Measurements from ENCODE around the gene CEACAM4. TPM values are rescaled to one million over a fixed set of nuclear protein-coding genes. Genes with fewer than 3 reads are reported as not detected.
"Not testable (repeated sequence)": the region's sequence is repeated elsewhere in the genome, so short reads cannot be mapped to it uniquely, and the experiment has no call there.

Gene CEACAM4
- total RNA-seq, 2 experiments from 2014 or later = not detected

DNA sequence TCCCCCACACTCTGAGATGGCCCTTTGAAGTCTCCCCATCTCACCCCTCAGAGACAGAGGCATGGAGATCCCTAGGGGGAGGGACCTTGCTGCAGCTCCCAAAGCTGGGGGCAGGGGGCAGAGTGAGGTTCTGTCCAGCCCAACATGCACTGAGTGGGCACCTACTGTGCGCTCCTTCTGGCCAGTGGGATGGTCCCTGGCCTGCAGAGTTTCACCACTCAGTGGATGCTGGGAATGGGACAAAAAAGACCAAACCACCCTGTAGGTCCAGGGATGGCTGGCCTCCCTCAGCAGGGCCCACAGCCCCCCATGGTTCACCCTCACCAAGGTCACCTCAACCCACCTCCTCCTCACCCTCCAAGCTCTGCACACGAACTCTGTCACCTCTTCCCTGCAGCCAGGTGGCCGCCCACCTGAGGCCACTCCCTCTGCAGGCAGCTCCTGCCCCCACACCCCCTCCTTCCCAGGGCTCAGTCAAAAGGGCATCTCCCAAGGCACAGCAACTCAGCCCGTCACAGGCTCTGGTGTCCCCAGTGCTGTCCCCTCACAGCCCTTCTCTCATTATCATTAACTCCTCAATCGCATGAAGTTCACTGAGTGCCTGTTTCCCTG is 34.8 kb downstream of the CEACAM4 start:
- Mint-ChIP-seq H3K4me3 (no peak overlapping the region), H3K9me3 (no peaks in the 10 kb centered on the region), H3K4me1 (ENCODE audit: low read depth) (peaks cover 9% of the 10 kb centered on the region), H3K27ac (no peak overlapping the region), H3K36me3 (no peaks in the 10 kb centered on the region), H3K27me3 (peaks cover 11% of the 10 kb centered on the region)
- ChIA-PET CTCF (interaction anchor here (5.5 to 6.4 kb wide), 2 partner anchors 21 to 143 kb away, joined by 49 to 92 read pairs; no protein-coding TSS in a partner anchor), POLR2A (no interaction called here)
- no peak for DNase-seq
- intact Hi-C loops (cut with micrococcal nuclease) = loop anchor here (10.0 kb wide), 1 partner anchor 387 kb away; no protein-coding TSS in a partner anchor

DNA sequence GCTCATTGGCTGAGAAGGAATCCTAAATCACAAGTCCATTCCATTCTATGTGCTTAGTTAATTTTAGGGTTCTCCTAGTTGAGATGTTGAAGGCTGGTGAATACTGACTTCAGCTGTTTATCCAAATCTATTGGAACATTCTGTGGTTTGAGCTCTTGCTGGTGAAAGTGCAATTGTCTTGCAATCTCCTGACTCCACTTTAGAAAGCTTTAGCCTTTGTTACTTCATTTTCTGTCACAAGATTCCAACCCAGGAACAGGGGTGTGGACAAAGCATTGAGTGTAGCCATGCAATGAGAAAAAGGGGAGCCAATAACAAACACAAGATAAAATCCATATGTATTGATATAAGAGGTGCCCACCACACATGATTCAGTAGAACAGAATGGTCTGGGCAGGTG is 35.9 kb downstream of the CEACAM4 start:
- peaks cover 9% of the 10 kb centered on the region for H3K4me1 Mint-ChIP-seq (ENCODE audit: low read depth)
- no peak for DNase-seq
- ChIA-PET CTCF (interaction anchor here (1.0 kb wide), 1 partner anchor 142 kb away, joined by 3 read pairs; no protein-coding TSS in a partner anchor), POLR2A (no interaction called here)
- peaks cover 4% of the 10 kb centered on the region for H3K27me3 Mint-ChIP-seq
- intact Hi-C loops (cut with micrococcal nuclease) = loop anchor here (10.0 kb wide), 1 partner anchor 386 kb away; no protein-coding TSS in a partner anchor
- H3K27ac Mint-ChIP-seq = no peak overlapping the region
- no peaks in the 10 kb centered on the region for H3K36me3 Mint-ChIP-seq
- no peak overlapping the region for H3K4me3 Mint-ChIP-seq
- no peaks in the 10 kb centered on the region for H3K9me3 Mint-ChIP-seq

DNA sequence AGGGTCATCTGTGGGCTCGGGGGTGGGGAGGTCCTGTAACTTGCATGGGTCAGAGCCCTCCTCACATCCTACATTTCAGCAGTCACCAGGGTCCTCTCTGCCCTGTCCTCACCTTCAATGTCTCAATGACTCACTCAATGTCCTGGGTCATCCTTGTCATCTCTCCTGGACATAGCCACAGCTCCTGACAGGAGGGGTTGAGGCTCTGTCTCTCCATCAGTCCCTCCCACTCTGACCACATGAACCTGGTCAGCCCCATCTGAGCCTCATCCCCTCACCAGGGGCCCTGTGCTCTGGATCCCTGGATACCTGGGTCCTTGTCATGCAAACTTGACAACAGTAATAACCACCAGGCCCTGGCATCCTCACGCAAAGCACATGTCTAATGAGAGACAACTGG is 37.5 kb downstream of the CEACAM4 start:
- CTCF ChIA-PET = interaction anchor here (1.8 kb wide), 1 partner anchor 8 kb away, joined by 6 read pairs; no protein-coding TSS in a partner anchor
- no peak for DNase-seq
- Mint-ChIP-seq H3K27me3 (peaks cover 4% of the 10 kb centered on the region), H3K27ac (no peak overlapping the region), H3K9me3 (no peaks in the 10 kb centered on the region), H3K4me1 (ENCODE audit: low read depth) (peaks cover under 1% of the 10 kb centered on the region), H3K4me3 (no peak overlapping the region), H3K36me3 (peaks cover 2% of the 10 kb centered on the region)
- intact Hi-C loops (cut with micrococcal nuclease) = no loop called here
- POLR2A ChIA-PET = no interaction called here

DNA sequence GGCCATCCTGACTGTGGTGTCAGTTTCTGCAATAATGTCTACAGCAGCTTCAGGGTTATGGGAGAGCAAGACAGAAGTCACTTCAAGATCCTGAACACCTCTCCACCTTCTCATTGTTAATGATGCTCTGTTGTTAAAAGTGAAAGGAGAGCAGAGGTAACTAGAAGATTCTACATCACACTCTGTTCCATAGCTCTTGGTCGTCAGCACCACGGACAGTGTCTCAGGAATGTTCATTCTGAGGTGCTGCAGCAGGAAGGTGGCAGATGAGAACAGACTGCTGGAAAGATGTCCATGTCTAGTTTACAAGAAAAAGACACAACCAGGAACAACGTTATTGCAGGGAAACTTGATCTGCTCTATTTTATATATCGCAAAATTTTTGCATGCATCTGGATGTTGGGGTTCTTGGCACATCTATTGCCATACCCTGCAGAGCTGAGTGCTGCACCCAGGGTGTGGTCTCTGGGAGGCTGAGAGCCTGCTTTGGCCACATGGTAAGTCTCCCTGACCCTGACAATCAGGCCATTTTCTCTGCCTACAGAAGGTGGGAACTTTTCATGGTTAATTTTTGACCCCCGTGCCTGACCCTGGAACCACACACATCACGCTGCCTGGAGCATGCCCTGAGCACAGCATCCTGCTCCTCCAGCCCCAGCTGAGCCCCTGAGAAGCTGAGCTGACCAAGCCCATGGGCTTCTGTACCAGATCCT is 38.2 kb downstream of the CEACAM4 start:
- peaks cover 4% of the 10 kb centered on the region for H3K27me3 Mint-ChIP-seq
- POLR2A ChIA-PET = no interaction called here
- peak; percentile 42 for DNase-seq
- H3K36me3 Mint-ChIP-seq = peaks cover 5% of the 10 kb centered on the region
- H3K9me3 Mint-ChIP-seq = no peaks in the 10 kb centered on the region
- no peak overlapping the region for H3K27ac Mint-ChIP-seq
- no peaks in the 10 kb centered on the region for H3K4me1 Mint-ChIP-seq (ENCODE audit: low read depth)
- H3K4me3 Mint-ChIP-seq = no peak overlapping the region
- CTCF ChIA-PET = interaction anchor here (1.0 to 2.7 kb wide), 3 partner anchors 9 to 139 kb away, joined by 5 to 12 read pairs (median 6); no protein-coding TSS in a partner anchor
- intact Hi-C loops (cut with micrococcal nuclease) = no loop called here

DNA sequence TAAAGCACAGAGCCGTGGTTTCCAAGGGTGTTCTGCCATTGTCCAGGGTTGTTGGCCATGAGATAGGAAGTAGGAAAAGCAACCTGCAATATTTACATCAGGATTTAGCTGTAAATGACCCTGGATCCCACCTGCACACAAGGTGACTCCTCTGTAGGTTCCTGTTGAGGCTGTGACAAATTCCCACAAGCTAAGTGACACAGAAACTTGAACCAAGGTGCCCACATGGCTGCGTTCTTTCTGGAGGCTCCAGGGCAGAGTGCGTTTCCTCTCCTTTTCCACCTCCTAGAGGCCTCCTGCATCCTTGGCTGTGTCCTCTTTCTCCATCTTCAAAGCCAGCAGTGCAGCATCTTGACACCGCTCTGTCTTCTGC is 39.0 kb downstream of the CEACAM4 start:
- Mint-ChIP-seq H3K27me3 (no peaks in the 10 kb centered on the region), H3K4me1 (ENCODE audit: low read depth) (no peaks in the 10 kb centered on the region), H3K9me3 (peaks cover 6% of the 10 kb centered on the region), H3K36me3 (peaks cover 14% of the 10 kb centered on the region), H3K27ac (no peak overlapping the region), H3K4me3 (no peak overlapping the region)
- POLR2A ChIA-PET = no interaction called here
- intact Hi-C loops (cut with micrococcal nuclease) = no loop called here
- CTCF ChIA-PET = interaction anchor here (0.6 to 2.7 kb wide), 5 partner anchors 10 to 387 kb away, joined by 3 to 12 read pairs (median 5); no protein-coding TSS in a partner anchor
- DNase-seq = no peak

DNA sequence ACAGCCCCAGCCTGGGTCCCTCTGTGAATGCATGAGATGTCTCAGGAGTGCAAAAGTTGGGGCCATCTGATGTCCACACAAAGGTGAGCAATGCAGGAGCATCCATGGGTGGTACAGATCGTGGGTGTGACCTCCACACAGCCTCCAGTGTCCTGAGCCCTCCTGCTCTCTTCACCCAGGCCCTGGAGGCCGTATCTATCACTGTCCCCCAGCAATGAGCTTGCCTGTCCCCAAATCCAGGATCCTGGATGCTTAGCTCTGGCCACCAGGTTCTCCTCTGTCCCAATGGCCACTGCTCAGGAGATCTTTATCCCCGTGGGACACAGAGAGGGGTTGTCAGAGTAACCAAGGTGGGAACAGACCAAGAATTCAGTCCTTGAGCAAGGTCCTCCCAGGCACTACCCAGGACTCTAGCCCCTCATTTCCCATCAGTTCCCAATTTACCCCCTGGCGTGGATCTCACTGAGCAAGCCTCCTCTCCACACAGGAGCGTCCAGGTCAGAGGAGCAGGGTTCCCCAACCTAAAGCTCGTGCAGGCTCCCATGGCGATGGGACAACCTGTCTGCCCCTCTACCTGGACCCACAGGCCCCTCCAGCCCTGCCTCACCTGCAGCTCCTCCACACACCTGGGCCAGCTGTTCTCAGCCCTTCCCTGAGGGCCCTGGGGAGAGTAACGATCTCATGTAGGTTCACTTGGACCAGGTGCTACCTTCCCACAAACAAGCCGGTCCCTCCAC is 39.6 kb downstream of the CEACAM4 start:
- H3K36me3 Mint-ChIP-seq = peaks cover 19% of the 10 kb centered on the region
- ChIA-PET CTCF (interaction anchor here (0.6 to 2.7 kb wide), 6 partner anchors 10 to 388 kb away, joined by 3 to 12 read pairs (median 4); no protein-coding TSS in a partner anchor), POLR2A (no interaction called here)
- H3K27me3 Mint-ChIP-seq = no peaks in the 10 kb centered on the region
- no peak overlapping the region for H3K4me3 Mint-ChIP-seq
- no peak overlapping the region for H3K27ac Mint-ChIP-seq
- DNase-seq = no peak
- intact Hi-C loops (cut with micrococcal nuclease) = no loop called here
- H3K9me3 Mint-ChIP-seq = peaks cover 11% of the 10 kb centered on the region
- H3K4me1 Mint-ChIP-seq (ENCODE audit: low read depth) = no peaks in the 10 kb centered on the region

DNA sequence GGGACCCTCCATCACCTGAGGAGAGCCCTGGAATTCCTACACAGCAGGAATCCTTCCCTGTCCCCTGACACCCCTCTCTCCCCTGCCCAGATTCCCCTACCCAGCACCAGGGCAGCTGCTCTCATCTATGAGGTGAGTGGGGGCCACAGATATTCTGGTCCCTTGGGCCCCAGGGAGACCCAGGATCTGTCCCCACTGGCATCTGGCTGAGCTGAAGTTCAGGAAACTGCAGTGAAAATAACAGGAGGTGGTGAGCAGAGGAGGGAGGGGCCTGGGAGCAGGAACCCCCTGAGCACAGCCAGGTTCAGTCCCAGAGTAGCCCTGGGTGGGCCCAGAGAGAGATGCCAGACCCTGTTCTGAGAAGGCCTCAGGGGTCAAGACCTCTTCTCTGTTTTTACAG is 40.8 kb downstream of the CEACAM4 start:
- DNase-seq = no peak
- CTCF ChIA-PET = interaction anchor here (0.9 to 2.7 kb wide), 3 partner anchors 11 to 137 kb away, joined by 3 to 12 read pairs (median 7); no protein-coding TSS in a partner anchor
- H3K36me3 Mint-ChIP-seq = peaks cover 31% of the 10 kb centered on the region
- POLR2A ChIA-PET = no interaction called here
- no peaks in the 10 kb centered on the region for H3K27me3 Mint-ChIP-seq
- H3K4me1 Mint-ChIP-seq (ENCODE audit: low read depth) = no peaks in the 10 kb centered on the region
- H3K4me3 Mint-ChIP-seq = no peak overlapping the region
- peaks cover 22% of the 10 kb centered on the region for H3K9me3 Mint-ChIP-seq
- H3K27ac Mint-ChIP-seq = no peak overlapping the region
- intact Hi-C loops (cut with micrococcal nuclease) = no loop called here

DNA sequence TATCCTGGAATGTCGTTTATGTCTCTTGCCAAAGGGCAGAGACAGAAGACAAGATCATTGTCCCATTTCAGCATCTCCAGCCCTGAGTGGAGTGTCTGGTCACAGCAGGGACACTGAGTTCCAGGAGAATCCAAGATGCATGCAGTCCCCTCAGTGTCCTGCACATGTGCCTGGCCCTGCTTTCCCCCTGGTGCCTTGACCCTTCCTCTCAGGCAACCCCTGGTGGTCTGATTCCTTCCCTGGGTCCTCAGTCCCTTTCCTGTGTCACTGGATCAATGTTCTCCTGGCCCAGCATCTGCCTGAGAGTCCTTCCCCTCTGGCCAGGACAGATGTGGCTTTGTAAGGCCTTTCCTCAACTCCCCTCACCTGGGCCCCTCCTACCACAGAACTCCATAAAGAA is 41.9 kb downstream of the CEACAM4 start:
- ChIA-PET POLR2A (no interaction called here), CTCF (no interaction called here)
- peaks cover 43% of the 10 kb centered on the region for H3K36me3 Mint-ChIP-seq
- H3K27ac Mint-ChIP-seq = no peak overlapping the region
- no peaks in the 10 kb centered on the region for H3K27me3 Mint-ChIP-seq
- intact Hi-C loops (cut with micrococcal nuclease) = no loop called here
- peaks cover 3% of the 10 kb centered on the region for H3K4me1 Mint-ChIP-seq (ENCODE audit: low read depth)
- H3K4me3 Mint-ChIP-seq = no peak overlapping the region
- DNase-seq = no peak
- peaks cover 32% of the 10 kb centered on the region for H3K9me3 Mint-ChIP-seq

DNA sequence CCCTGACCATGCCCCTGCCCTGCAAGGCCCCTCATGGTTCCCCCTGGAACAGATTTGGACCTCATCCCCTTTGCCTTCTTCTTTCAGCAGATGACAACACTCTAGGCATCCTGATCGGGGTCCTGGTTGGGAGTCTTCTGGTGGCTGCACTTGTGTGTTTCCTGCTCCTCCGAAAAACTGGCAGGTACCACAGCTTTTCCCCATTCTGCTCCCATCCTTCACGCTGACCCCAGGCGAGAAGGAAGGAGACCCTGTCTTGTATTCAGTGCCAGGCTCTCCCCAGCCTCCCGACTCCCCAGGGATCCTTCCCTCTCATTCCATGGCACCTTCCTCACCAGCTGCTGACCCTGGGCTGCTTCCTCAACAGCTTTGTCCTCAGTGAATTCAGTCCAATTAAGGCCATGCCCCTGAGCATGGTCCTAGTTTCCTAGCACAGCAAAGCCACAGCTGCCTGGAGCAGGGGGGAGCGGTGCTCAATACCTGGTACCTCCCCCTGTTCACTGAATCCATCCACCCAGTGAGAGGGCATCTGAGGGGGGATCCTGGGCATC is 42.5 kb downstream of the CEACAM4 start:
- Mint-ChIP-seq H3K36me3 (peaks cover 46% of the 10 kb centered on the region), H3K4me3 (no peak overlapping the region), H3K27ac (no peak overlapping the region), H3K27me3 (no peaks in the 10 kb centered on the region), H3K4me1 (ENCODE audit: low read depth) (peaks cover 3% of the 10 kb centered on the region), H3K9me3 (peaks cover 32% of the 10 kb centered on the region)
- ChIA-PET CTCF (no interaction called here), POLR2A (no interaction called here)
- intact Hi-C loops (cut with micrococcal nuclease) = no loop called here
- DNase-seq = no peak

DNA sequence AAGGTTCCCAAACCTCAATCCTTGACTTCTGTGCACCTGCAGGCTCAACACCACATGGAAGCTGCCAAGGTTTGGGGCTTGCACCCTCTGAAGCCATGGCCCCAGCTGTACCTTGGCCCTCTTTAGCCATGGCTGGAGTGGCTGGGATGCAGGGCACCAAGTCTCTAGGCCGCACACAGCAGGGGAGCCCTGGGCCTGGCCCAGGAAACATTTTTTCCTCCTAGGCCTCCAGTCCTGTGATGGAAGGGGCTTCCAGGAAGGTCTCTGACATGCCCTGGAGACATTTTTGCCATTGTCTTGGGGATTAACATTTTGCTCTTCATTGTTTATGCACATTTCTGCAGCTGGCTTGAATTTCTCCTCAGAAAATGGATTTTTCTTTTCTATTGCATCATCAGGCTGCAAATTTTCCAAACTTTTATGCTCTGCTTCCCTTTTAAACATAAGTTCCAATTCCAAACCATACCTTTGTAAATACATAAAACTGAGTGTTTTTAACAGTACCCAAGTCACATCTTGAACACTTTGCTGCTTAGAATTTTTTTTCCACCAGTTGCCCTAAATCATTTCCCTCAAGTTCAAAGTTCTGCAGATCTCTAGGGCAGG is 44.2 kb downstream of the CEACAM4 start:
- intact Hi-C loops (cut with micrococcal nuclease); H3K27ac Mint-ChIP-seq; POLR2A ChIA-PET; DNase-seq; H3K27me3 Mint-ChIP-seq; H3K4me3 Mint-ChIP-seq; H3K4me1 Mint-ChIP-seq (ENCODE audit: low read depth): not testable (repeated sequence)
- CTCF ChIA-PET = interaction anchor here (1.0 to 1.1 kb wide), 2 partner anchors 11 to 13 kb away, joined by 4 to 5 read pairs; no protein-coding TSS in a partner anchor
- peaks cover 49% of the 10 kb centered on the region for H3K36me3 Mint-ChIP-seq
- H3K9me3 Mint-ChIP-seq = peaks cover 32% of the 10 kb centered on the region

DNA sequence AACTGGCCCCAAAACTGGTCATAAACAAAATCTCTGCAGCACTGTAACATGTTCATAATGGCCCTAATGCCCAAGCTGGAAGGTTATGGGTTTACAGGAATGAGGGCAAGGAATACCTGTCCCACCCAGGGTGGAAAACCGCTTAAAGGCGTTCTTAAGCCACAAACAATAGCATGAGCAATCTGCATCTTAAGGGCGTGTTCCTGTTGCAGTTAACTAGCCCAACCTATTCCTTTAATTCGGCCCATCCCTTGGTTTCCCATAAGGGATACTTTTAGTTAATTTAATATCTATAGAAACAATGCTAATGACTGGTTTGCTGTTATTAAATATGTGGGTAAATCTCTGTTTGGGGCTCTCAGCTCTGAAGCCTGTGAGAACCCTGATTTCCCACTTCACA is 45.8 kb downstream of the CEACAM4 start:
- H3K27ac Mint-ChIP-seq; H3K4me3 Mint-ChIP-seq; DNase-seq; POLR2A ChIA-PET; H3K27me3 Mint-ChIP-seq; intact Hi-C loops (cut with micrococcal nuclease): not testable (repeated sequence)
- peaks cover 17% of the 10 kb centered on the region for H3K4me1 Mint-ChIP-seq (ENCODE audit: low read depth)
- peaks cover 32% of the 10 kb centered on the region for H3K9me3 Mint-ChIP-seq
- CTCF ChIA-PET = interaction anchor here (0.8 to 2.0 kb wide), 3 partner anchors 15 to 132 kb away, joined by 3 to 8 read pairs (median 4); no protein-coding TSS in a partner anchor
- peaks cover 52% of the 10 kb centered on the region for H3K36me3 Mint-ChIP-seq
